GM23248 (cell line): ENCODE results near the gene RBL2.

Experiments used
- EZH2 ChIP-seq: fragments of 200-600 bp; sonication (generic); IDR thresholded peaks from 2 replicates; pipeline ENCODE4 v1.6.1; 2018; ENCODE audit warnings: antibody characterized with exemption, mild to moderate bottlenecking; ENCODE audit not compliant: insufficient read depth, poor library complexity, severe bottlenecking
- EZH2phosphoT487 ChIP-seq: fragments of 200-600 bp; sonication (generic); IDR thresholded peaks from 2 replicates; pipeline ENCODE4 v1.6.1; 2018; ENCODE audit warnings: antibody characterized with exemption, moderate library complexity, mild to moderate bottlenecking, low read depth; ENCODE audit not compliant: insufficient read depth

DNA sequence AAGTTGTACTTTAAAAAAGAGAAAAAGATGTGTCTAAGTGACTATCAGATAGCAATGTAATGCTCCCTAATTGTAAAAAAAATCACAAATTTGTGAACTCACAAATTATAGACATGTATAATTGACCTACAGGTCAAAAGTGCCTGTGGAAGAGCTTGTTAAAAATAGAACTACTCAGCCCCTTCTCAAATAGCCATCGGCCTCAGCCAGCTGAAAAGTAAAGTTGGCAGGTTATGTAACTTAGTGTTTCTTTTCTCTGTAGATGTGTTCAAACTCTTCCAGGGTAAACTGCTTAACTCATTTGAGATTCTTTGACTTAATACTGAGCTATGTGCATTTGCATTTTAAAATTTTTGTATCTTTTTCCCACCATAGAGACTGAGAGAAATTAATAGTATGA, 55.5 kb downstream of the RBL2 start:
- no peak for TF ChIP-seq EZH2phosphoT487
- no peak for TF ChIP-seq EZH2
